Body of pancreas (tissue), 4 donors: ENCODE data around the gene IFI44. TPM values are rescaled to one million over a fixed set of nuclear protein-coding genes. Genes with fewer than 3 reads are reported as not detected.

Experiments used
- ATAC-seq: fragments of 150-250 bp; one replicate; pipeline ENCODE4 v1.9.1; 2016
- DNase-seq, 4 donors: peaks; one replicate each; pipeline ENCODE4 v3.0.0-alpha.2; 2019
- H3K27ac ChIP-seq, 4 donors: fragments of 200-600 bp; sonication (generic); 1 replicate in 3 of 4; 2 replicates in 1 of 4; pipeline versions ENCODE4 v1.5.1 to v1.6.1; 2016 to 2019; ENCODE audit warnings: mild to moderate bottlenecking in 1 of 4, mixed read lengths in 1 of 4, moderate library complexity in 1 of 4
- H3K27me3 ChIP-seq, 2 donors: fragments of 200-600 bp; sonication (generic); one replicate each; pipeline ENCODE4 v1.6.0; 2016; ENCODE audit warnings: mild to moderate bottlenecking in 1 of 2
- H3K36me3 ChIP-seq, 2 donors: fragments of 200-600 bp; sonication (generic); replicated peaks in 1 of 2; 2 replicates each; pipeline ENCODE4 v1.5.1; 2016; ENCODE audit warnings: low read depth in 2 of 2; ENCODE audit not compliant: insufficient read depth in 1 of 2
- H3K4me1 ChIP-seq: fragments of 200-600 bp; sonication (generic); one replicate; pipeline ENCODE4 v1.6.0; 2016
- H3K4me3 ChIP-seq, 2 donors: fragments of 200-600 bp; sonication (generic); 1 replicate in 1 of 2; 2 replicates in 1 of 2; pipeline ENCODE4 v1.5.1; 2016 to 2019
- H3K9me3 ChIP-seq, 3 donors: fragments of 200-600 bp; sonication (generic); 1 replicate in 2 of 3; 2 replicates in 1 of 3; pipeline ENCODE4 v1.5.1; 2016
- POLR2A ChIP-seq, 3 donors: fragments of 450-650 bp; IDR thresholded peaks; one replicate each; pipeline ENCODE4 v1.6.1; 2016; ENCODE audit warnings: antibody characterized with exemption in 3 of 3, mild to moderate bottlenecking in 2 of 3
- WGBS, 2 donors: methylation state at CpG; one replicate each; pipeline ENCODE4 v1.1.5; 2017; 5-methylcytosine and 5-hydroxymethylcytosine counted together
- intact Hi-C: fragments of 100-400 bp; cut with DNase I; formaldehyde crosslinking; loops from one replicate; pipeline ENCODE4 v1.15.1; 2023
- total RNA-seq, 2 donors: library from RNA; depleted of rRNA; stranded (reverse); fragments of >200 nt; gene quantifications; one replicate each; pipeline ENCODE4 v1.1.0, GENCODE V29; 2016
- TF ChIP-seq, protein P1 (sequence below), 7 experiments: fragments of 450-650 bp in 4 of 7; fragments of 200-600 bp in 3 of 7; sonication (generic) in 3 of 7; IDR thresholded peaks; one replicate each; pipeline ENCODE4 v1.5.1; 2016 to 2019; ENCODE audit warnings: antibody characterized with exemption in 7 of 7

IFI44 gene
- total RNA-seq, 2 donors from 2014 or later: 14.5 to 17.6 TPM

DNA sequence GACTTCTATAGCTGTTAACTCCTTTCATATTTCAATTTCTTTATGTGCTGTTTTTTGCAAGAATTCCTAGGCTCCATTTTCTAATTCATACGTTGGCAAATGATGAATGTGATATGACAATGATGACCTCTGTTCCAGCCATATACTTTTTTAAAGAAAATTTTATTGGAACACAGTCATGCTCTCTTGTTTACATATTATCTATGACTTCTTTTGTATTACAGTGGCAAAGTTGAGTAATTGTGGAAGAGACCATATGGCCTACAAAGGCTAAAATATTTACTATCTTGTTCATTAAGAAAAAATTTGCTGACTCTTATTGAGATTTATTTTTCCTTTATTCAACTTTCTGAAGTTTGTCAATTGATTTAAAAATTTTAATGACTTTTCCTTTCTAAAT lies 22.3 kb upstream of the IFI44 start:
- no peak for DNase-seq
- no peaks in the 10 kb centered on the region for H3K4me1 ChIP-seq
- TF ChIP-seq, protein P1, sequence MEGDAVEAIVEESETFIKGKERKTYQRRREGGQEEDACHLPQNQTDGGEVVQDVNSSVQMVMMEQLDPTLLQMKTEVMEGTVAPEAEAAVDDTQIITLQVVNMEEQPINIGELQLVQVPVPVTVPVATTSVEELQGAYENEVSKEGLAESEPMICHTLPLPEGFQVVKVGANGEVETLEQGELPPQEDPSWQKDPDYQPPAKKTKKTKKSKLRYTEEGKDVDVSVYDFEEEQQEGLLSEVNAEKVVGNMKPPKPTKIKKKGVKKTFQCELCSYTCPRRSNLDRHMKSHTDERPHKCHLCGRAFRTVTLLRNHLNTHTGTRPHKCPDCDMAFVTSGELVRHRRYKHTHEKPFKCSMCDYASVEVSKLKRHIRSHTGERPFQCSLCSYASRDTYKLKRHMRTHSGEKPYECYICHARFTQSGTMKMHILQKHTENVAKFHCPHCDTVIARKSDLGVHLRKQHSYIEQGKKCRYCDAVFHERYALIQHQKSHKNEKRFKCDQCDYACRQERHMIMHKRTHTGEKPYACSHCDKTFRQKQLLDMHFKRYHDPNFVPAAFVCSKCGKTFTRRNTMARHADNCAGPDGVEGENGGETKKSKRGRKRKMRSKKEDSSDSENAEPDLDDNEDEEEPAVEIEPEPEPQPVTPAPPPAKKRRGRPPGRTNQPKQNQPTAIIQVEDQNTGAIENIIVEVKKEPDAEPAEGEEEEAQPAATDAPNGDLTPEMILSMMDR (IDR thresholded peaks at IDR 0.05): no peak
- no peak for TF ChIP-seq POLR2A (IDR thresholded peaks at IDR 0.05)
- H3K27me3 ChIP-seq: no peaks in the 10 kb centered on the region
- H3K4me3 ChIP-seq: no peak overlapping the region
- 66 to 83% methylated on average over 1 of the region's 1 CpG for WGBS, 2 donors
- intact Hi-C loops: no loop called here
- no peaks in the 10 kb centered on the region for H3K9me3 ChIP-seq
- H3K27ac ChIP-seq: no peak overlapping the region
- no peak for ATAC-seq
- no peaks in the 10 kb centered on the region for H3K36me3 ChIP-seq

DNA sequence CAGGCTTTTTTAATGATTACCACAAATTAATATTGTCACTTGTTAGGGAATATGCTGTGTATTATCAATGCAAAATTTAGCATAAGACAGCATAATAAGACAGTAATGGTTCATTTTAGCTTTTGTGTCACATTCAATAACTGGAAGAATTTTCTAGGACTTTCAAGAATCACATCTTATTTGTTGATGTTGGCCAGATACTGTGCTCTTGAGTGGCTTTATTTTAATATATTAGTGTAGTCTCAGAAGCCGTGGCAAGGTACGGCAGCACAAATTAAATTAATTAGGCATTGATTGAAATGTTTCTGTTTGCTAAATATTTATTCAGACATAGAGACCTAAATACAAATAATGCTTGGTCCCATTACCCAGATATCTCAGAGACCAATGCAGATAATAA lies 19.0 kb upstream of the IFI44 start:
- no peaks in the 10 kb centered on the region for H3K36me3 ChIP-seq
- DNase-seq (no peak), ATAC-seq (no peak)
- H3K4me3 ChIP-seq: no peak overlapping the region
- intact Hi-C loops: no loop called here
- no peak overlapping the region for H3K27ac ChIP-seq
- 69 to 93% methylated on average over 2 of the region's 2 CpGs for WGBS, 2 donors
- no peaks in the 10 kb centered on the region for H3K9me3 ChIP-seq
- no peaks in the 10 kb centered on the region for H3K4me1 ChIP-seq
- no peaks in the 10 kb centered on the region for H3K27me3 ChIP-seq
- no peak for TF ChIP-seq POLR2A (IDR thresholded peaks at IDR 0.05)
- TF ChIP-seq, protein P1 (IDR thresholded peaks at IDR 0.05): no peak

DNA sequence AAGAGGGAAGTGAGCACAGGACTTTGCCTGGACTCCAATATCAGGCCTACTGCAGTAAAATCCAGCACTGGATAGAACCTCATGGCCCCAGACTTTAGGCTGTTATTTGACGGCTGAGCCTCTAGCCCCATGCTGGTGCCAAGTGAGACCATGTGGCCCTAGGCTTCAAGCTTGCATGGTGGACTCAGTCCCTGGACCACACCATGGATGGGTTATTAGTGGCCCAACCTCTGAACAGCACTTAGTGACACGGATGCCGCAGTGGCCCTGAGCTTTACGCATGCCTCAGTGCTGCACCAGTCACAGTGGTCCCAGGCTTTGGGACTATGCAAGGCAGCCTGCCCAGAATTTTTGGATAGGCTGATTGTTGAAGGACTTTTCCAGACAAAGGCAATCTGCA lies 16.4 kb upstream of the IFI44 start:
- no peak for DNase-seq
- Histone ChIP-seq H3K9me3 (no peaks in the 10 kb centered on the region), H3K4me1 (no peaks in the 10 kb centered on the region), H3K4me3 (no peak overlapping the region), H3K27ac (no peak overlapping the region), H3K36me3 (no peaks in the 10 kb centered on the region), H3K27me3 (no peaks in the 10 kb centered on the region)
- TF ChIP-seq POLR2A (IDR thresholded peaks at IDR 0.05): no peak
- TF ChIP-seq, protein P1 (IDR thresholded peaks at IDR 0.05): no peak
- ATAC-seq: no peak
- intact Hi-C loops: no loop called here
- 87 to 93% methylated on average over 4 of the region's 4 CpGs for WGBS, 2 donors

DNA sequence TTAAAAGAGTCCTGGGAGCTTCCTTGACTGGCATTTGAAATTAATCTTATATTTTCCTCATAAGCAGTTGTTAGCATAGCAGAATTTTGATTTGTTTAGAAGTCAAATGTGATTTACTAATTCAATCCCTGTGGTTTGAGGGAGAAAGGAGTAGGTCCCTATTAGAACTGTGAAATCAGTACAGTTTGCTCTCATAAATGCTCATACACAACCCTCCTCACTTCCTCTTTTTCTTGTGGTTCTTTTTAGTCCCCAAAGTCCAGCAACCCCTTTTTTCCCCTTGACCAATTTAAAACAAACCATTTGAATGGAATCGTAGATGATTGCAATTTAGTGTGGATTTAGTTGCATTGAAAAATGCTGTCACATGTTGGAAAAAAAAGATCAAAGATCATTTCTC lies 9.2 kb upstream of the IFI44 start:
- DNase-seq (no peak), ATAC-seq (no peak)
- Histone ChIP-seq H3K4me3 (no peak overlapping the region), H3K27ac (no peak overlapping the region), H3K36me3 (no peaks in the 10 kb centered on the region), H3K9me3 (no peaks in the 10 kb centered on the region), H3K27me3 (no peaks in the 10 kb centered on the region), H3K4me1 (no peaks in the 10 kb centered on the region)
- 70 to 86% methylated on average over 1 of the region's 1 CpG for WGBS, 2 donors
- no peak for TF ChIP-seq POLR2A (IDR thresholded peaks at IDR 0.05)
- TF ChIP-seq, protein P1 (IDR thresholded peaks at IDR 0.05): no peak
- intact Hi-C loops: no loop called here

DNA sequence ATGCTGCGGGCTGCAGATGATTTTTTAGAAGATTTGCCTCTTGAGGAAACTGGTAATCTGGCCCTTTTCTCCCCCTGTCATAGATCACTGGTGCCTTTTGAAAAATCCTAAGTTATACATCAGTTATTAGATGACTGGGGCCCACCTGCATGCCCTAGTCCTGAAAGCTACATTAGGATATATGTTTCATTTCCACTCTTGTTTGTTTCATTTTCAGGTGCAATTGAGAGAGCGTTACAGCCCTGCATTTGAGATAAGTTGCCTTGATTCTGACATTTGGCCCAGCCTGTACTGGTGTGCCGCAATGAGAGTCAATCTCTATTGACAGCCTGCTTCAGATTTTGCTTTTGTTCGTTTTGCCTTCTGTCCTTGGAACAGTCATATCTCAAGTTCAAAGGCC lies 8.1 kb upstream of the IFI44 start:
- Histone ChIP-seq H3K27ac (no peak overlapping the region), H3K27me3 (no peaks in the 10 kb centered on the region), H3K36me3 (no peaks in the 10 kb centered on the region), H3K4me3 (no peak overlapping the region), H3K9me3 (no peaks in the 10 kb centered on the region), H3K4me1 (no peaks in the 10 kb centered on the region)
- intact Hi-C loops: no loop called here
- TF ChIP-seq, protein P1 (IDR thresholded peaks at IDR 0.05): no peak
- no peak for TF ChIP-seq POLR2A (IDR thresholded peaks at IDR 0.05)
- DNase-seq (no peak), ATAC-seq (no peak)
- WGBS, 2 donors: 73 to 77% methylated on average over 4 of the region's 4 CpGs
